NOMO-1 treated with DMSO at 0.1 percent for 48 hours (cell line): ENCODE data around the gene MDN1.
"Not testable (repeated sequence)": the region's sequence is repeated elsewhere in the genome, so short reads cannot be mapped to it uniquely, and the experiment has no call there.

ENCODE experiments used
- DNase-seq: peaks from one replicate; lab custom pipeline; 2025; ENCODE audit not compliant: unreplicated experiment; lab: John Stamatoyannopoulos, UW

Gene MDN1

GRCh38 chr6:89819336-89820130 lies at the start of gene MDN1:
Gene MDN1 (minus strand): TSS chr6:89819794. CDS start chr6:89819607, 187 bp downstream.
- DNase-seq, result peak; percentile 91

GRCh38 chr6:89866024-89866678 lies 46.6 kb upstream of the MDN1 start:
- no peak for DNase-seq

GRCh38 chr6:89862698-89863097 lies 43.1 kb upstream of the MDN1 start:
- DNase-seq, result no peak

GRCh38 chr6:89862273-89862672 lies 42.7 kb upstream of the MDN1 start:
- no peak for DNase-seq

- DNase-seq, result no peak
Measured at GRCh38 chr6:89859744-89860143, 40.1 kb upstream of the MDN1 start.

GRCh38 chr6:89858041-89858440 lies 38.4 kb upstream of the MDN1 start:
- DNase-seq, result peak; percentile 16

- DNase-seq, result no peak
Measured at GRCh38 chr6:89853068-89853467, 33.5 kb upstream of the MDN1 start.

GRCh38 chr6:89847513-89847912 lies 27.9 kb upstream of the MDN1 start:
- not testable (repeated sequence) for DNase-seq

- DNase-seq, result no peak
Measured at GRCh38 chr6:89843070-89843469, 23.5 kb upstream of the MDN1 start.

- DNase-seq, result no peak
Measured at GRCh38 chr6:89842228-89842627, 22.6 kb upstream of the MDN1 start.

GRCh38 chr6:89840538-89840937 lies 20.9 kb upstream of the MDN1 start:
- DNase-seq, result no peak

- DNase-seq, result no peak
Measured at GRCh38 chr6:89836639-89837222, 17.1 kb upstream of the MDN1 start.

- DNase-seq, result no peak
Measured at GRCh38 chr6:89834884-89835792, 15.5 kb upstream of the MDN1 start.

GRCh38 chr6:89830170-89830809 lies 10.7 kb upstream of the MDN1 start:
- no peak for DNase-seq

GRCh38 chr6:89829472-89830169 lies 10.0 kb upstream of the MDN1 start, which contains the start of gene CASP8AP2:
Gene CASP8AP2 (plus strand): TSS chr6:89829880.
- peak; percentile 100 for DNase-seq

GRCh38 chr6:89828988-89829471 lies 9.4 kb upstream of the MDN1 start:
- DNase-seq, result peak; percentile 61

GRCh38 chr6:89828475-89828987 lies 8.9 kb upstream of the MDN1 start:
- DNase-seq, result not testable (repeated sequence)

- DNase-seq, result no peak
Measured at GRCh38 chr6:89826029-89826528, 6.5 kb upstream of the MDN1 start.

GRCh38 chr6:89818977-89819335 lies 638 bp downstream of the MDN1 start:
- DNase-seq, result peak; percentile 20
